GM12892 (cell line): ENCODE results near the gene PPP1CC.
A peak's percentile ranks its signal among the peaks of the same experiment; 100 is the strongest.
"Not testable (repeated sequence)": the region's sequence is repeated elsewhere in the genome, so short reads cannot be mapped to it uniquely, and the experiment has no call there.

Experiments
- DNase-seq: peaks from one replicate; pipeline ENCODE4 v3.0.0; 2011; ENCODE audit not compliant: insufficient read length
- FAIRE-seq: peaks from 2 replicates; lab custom pipeline; 2011; peaks lifted over from hg19 to GRCh38; lab: Jason Lieb, UNC
- POLR2A ChIP-seq: IDR thresholded peaks from 2 replicates; pipeline ENCODE4 v1.6.1; 2011; ENCODE audit warnings: low read depth, low read length, control low read depth
- POLR2AphosphoS5 ChIP-seq: IDR thresholded peaks from 2 replicates; pipeline ENCODE4 v1.6.1; 2011; ENCODE audit warnings: low read depth, low read length, control low read depth
- TAF1 ChIP-seq: IDR thresholded peaks from 2 replicates; pipeline ENCODE4 v1.6.1; 2011; ENCODE audit warnings: low read depth, mild to moderate bottlenecking, control low read depth, low read length, borderline replicate concordance

Gene PPP1CC

DNA sequence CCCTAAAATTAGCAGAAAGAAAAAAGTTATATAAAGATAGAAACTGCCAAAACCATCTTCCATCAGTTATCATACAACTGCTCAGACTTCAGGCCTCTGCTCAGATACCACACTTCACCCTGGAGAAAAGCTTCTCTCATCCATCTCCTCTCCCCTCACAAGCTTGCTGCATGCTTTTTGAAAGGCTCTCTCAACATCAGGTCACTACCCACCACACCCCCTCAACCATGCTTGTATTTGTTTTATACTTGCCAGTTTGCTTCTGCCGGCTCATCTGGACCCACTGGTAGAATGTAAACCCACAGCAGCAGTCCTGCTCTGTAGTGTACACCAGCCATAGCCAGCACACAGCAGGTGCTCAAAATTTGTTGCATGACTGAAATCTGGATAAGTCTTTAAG is 8.8 kb downstream of the PPP1CC start:
- no peak for TF ChIP-seq POLR2A
- TF ChIP-seq TAF1 = no peak
- TF ChIP-seq POLR2AphosphoS5 = no peak
- DNase-seq (no peak), FAIRE-seq (no peak)

GRCh38 chr12:110733089-110733715 is 9.5 kb downstream of the PPP1CC start:
- no peak for DNase-seq
- TF ChIP-seq POLR2AphosphoS5 (no peak), POLR2A (no peak), TAF1 (no peak)
- FAIRE-seq = no peak

DNA sequence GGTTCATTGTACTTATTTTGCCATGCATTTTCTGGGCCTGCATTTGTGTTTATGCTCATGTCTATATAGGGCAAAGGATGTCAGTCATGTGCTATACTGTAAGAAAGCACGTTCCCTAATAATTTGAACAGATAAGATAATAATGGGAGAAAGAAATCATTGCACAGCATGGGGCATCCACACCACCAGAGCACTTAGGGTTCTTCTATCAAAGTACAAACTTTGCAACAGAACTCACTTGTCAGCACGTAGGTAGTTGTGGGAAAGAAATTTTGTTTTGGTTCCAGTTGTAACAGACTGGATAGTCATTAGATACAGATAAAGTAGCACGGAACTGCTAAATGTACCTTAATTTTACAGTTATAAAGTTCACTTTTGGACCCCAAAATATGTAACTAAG is 10.1 kb downstream of the PPP1CC start:
- FAIRE-seq (no peak), DNase-seq (no peak)
- TF ChIP-seq TAF1 (no peak), POLR2AphosphoS5 (no peak)

GRCh38 chr12:110731479-110731878 is 11.2 kb downstream of the PPP1CC start:
- DNase-seq (no peak), FAIRE-seq (no peak)
- TF ChIP-seq TAF1 = no peak
- TF ChIP-seq POLR2AphosphoS5 = no peak
- no peak for TF ChIP-seq POLR2A

DNA sequence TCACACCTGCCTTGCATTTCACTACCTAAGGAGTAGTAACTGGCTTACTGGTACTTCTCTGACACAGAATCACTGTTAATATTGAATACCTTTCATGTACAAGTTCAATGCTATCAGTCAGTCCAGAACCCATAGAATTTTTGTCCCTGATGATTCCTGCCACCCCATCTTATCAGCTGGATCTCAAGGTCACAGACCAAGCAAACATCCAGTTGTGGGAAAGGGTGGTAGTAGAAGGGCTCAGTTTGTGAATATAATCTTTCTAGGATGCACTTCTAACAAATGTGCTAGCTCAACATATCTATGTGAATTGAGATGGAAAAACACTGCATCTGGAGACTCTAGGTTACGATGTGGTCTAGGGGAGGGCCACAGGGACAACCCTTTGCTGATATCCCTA is 14.1 kb downstream of the PPP1CC start:
- DNase-seq (no peak), FAIRE-seq (no peak)
- no peak for TF ChIP-seq POLR2A
- TF ChIP-seq TAF1 = no peak
- TF ChIP-seq POLR2AphosphoS5 = no peak

DNA sequence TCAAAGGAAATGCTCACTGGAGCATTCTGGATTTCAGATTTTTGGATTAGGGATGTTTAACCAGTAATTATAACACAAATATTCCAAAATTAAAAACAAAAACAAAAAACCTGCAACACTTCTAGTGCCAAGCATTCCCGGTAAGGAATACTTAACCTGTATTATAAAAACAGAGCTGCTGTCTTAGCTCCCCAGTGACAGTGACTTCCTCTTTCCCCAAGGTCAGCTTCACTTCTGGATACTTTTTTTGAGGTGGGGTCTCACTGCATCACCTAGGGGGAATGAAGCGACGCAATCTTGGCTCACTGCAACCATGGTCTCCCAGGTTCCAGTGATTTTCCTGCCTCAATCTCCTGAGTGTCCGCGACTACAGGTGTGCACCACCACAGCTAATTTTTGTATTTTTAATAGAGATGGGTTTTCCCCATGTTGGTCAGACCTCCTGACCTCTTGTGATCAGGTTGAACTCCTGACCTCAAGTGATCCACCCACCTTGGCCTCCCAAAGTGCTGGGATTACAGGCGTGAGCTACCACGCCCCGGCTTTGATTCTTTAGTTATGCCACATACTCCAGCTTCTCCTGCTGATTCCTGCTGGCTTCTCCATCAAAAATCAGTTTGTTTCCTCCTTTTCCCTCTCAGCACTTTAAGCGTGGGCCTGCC is 15.9 kb downstream of the PPP1CC start:
- FAIRE-seq (no peak), DNase-seq (no peak)
- TF ChIP-seq TAF1 (no peak), POLR2A (no peak), POLR2AphosphoS5 (no peak)

- no peak for TF ChIP-seq POLR2AphosphoS5
- TF ChIP-seq POLR2A = no peak
- no peak for TF ChIP-seq TAF1
- FAIRE-seq = no peak
- no peak for DNase-seq
Observed at GRCh38 chr12:110726028-110726427, 16.7 kb downstream of the PPP1CC start.

GRCh38 chr12:110725267-110725666 is 17.4 kb downstream of the PPP1CC start:
- no peak for DNase-seq
- no peak for FAIRE-seq
- no peak for TF ChIP-seq TAF1
- no peak for TF ChIP-seq POLR2AphosphoS5
- TF ChIP-seq POLR2A = no peak

DNA sequence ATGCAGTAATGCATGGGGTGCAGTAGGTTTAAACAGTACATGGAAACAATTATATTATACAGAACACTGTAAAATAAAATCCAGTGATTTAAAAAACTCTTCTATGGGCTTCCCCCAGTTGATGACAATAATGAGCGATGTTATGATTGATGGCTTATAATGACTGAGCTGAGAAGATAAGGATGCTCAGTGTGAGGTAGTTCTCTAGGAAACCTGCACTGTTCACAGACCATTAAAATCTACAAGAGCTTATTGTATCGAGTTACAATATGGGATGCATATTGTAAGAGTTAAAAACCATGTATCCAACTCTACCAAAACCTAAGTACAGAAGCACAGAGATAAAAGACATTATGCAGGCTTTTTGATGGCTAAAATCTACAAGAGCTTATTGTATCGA is 19.8 kb downstream of the PPP1CC start:
- not testable (repeated sequence) for DNase-seq, FAIRE-seq

DNA sequence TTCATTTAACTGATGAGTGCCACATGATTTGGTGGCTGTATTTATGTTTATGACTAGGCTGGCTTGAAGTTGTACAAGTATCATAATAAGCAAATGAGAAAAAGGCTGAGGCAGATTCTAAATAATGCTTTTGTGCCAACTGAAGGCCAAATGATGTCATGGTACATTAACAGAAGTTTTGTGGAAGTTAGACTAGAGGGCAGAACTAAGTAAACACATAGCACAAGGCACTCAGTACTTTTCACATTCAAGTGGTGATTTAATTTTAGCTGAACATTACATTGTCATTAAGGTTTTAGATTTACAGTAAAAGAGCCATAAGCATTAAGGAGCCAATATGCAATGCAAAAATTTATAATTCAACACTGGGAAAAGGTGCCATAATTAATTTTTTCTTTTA is 21.1 kb downstream of the PPP1CC start:
- no peak for TF ChIP-seq POLR2A
- no peak for TF ChIP-seq TAF1
- no peak for TF ChIP-seq POLR2AphosphoS5
- DNase-seq (no peak), FAIRE-seq (no peak)

- no peak for TF ChIP-seq TAF1
- TF ChIP-seq POLR2AphosphoS5 = no peak
- TF ChIP-seq POLR2A = no peak
- no peak for FAIRE-seq
Observed at GRCh38 chr12:110720516-110720915, 22.2 kb downstream of the PPP1CC start.

DNA sequence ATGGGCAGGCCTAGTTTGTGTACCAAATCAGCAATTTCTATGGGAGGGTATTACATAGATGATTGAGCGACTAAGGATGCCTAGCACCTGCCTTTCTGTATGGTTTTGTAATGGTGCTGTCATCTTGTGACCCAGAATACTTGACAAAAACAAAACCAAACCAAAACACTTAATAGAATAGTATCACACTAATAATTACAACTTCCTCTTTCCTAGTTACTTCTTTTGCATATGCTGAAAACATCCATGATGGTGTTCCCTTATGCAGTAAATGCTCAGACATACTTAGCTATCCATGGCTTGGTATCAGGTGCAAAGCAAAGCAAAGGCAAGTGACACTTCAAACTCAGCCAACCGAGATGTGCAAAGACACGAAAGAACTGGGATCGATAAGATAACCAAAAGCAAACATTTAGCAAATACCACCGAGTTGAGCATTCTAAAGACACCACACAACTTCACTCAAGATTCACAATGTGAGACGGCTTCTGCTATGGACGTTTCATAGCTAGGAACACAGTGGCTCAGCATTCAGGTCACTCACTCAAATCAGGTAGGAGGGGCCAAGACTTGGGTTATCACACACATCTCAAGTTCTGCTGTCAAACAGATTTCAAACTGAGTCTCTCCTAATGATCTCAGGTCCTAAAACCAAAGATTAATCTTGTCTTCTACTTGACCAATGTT is 24.3 kb downstream of the PPP1CC start:
- no peak for DNase-seq
- TF ChIP-seq TAF1 (no peak), POLR2AphosphoS5 (peak; percentile 52; the same call in 1 of the 2 replicates), POLR2A (no peak)
- FAIRE-seq = no peak

More at GRCh38 chr12:110720516-110720915, 22.2 kb downstream of the PPP1CC start:
- DNase-seq = no peak
